Endothelial cell (in vitro differentiated cells): ENCODE measurements around the gene TLN1. TPM values are rescaled to one million over a fixed set of nuclear protein-coding genes. Genes with fewer than 3 reads are reported as not detected.

Experiments
- DNase-seq: peaks from one replicate; pipeline ENCODE4 v3.0.0; 2021; ENCODE audit warnings: low spot score
- H3K27ac Mint-ChIP-seq: one replicate; pipeline ENCODE4 v1.8.0; 2021; ENCODE audit warnings: mixed read lengths, inconsistent platforms; ENCODE audit not compliant: unreplicated experiment
- H3K27me3 Mint-ChIP-seq: one replicate; pipeline ENCODE4 v1.8.0; 2021; ENCODE audit warnings: mild to moderate bottlenecking, moderate library complexity, mixed read lengths, inconsistent platforms; ENCODE audit not compliant: unreplicated experiment
- H3K36me3 Mint-ChIP-seq: one replicate; pipeline ENCODE4 v1.8.0; 2021; ENCODE audit warnings: mild to moderate bottlenecking, low read depth, mixed read lengths, inconsistent platforms; ENCODE audit not compliant: unreplicated experiment
- H3K4me1 Mint-ChIP-seq: one replicate; pipeline ENCODE4 v1.8.0; 2021; ENCODE audit warnings: mild to moderate bottlenecking, mixed read lengths, inconsistent platforms; ENCODE audit not compliant: unreplicated experiment
- H3K4me3 Mint-ChIP-seq: one replicate; pipeline ENCODE4 v1.8.0; 2021; ENCODE audit warnings: mild to moderate bottlenecking, mixed read lengths, inconsistent platforms; ENCODE audit not compliant: unreplicated experiment
- H3K9me3 Mint-ChIP-seq: one replicate; pipeline ENCODE4 v1.8.0; 2021; ENCODE audit warnings: mixed read lengths, inconsistent platforms; ENCODE audit not compliant: unreplicated experiment
- total RNA-seq: library from RNA; stranded (reverse); fragmentation: NEBNext Ultra II Directional; extraction: Animal tissue kit (Norgen Biotek cat#: 25700); gene quantifications from one replicate; pipeline ENCODE4 v1.2.1, GENCODE V29; 2021; ENCODE audit not compliant: unreplicated experiment
- TF ChIP-seq, protein P1 (sequence below): fragments of 200-600 bp; sonication (generic); IDR thresholded peaks from one replicate; pipeline ENCODE4 v1.5.0; 2021; ENCODE audit warnings: antibody characterized with exemption; ENCODE audit not compliant: unreplicated experiment

The TLN1 gene
- total RNA-seq, 1 donor from 2014 or later = 370 TPM

- TF ChIP-seq, protein P1, sequence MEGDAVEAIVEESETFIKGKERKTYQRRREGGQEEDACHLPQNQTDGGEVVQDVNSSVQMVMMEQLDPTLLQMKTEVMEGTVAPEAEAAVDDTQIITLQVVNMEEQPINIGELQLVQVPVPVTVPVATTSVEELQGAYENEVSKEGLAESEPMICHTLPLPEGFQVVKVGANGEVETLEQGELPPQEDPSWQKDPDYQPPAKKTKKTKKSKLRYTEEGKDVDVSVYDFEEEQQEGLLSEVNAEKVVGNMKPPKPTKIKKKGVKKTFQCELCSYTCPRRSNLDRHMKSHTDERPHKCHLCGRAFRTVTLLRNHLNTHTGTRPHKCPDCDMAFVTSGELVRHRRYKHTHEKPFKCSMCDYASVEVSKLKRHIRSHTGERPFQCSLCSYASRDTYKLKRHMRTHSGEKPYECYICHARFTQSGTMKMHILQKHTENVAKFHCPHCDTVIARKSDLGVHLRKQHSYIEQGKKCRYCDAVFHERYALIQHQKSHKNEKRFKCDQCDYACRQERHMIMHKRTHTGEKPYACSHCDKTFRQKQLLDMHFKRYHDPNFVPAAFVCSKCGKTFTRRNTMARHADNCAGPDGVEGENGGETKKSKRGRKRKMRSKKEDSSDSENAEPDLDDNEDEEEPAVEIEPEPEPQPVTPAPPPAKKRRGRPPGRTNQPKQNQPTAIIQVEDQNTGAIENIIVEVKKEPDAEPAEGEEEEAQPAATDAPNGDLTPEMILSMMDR = no peak
- H3K27ac Mint-ChIP-seq = no peak overlapping the region
- no peaks in the 10 kb centered on the region for H3K9me3 Mint-ChIP-seq
- DNase-seq = no peak
- peaks cover 28% of the 10 kb centered on the region for H3K4me1 Mint-ChIP-seq
- H3K36me3 Mint-ChIP-seq = peaks cover 30% of the 10 kb centered on the region
- H3K4me3 Mint-ChIP-seq = no peak overlapping the region
- H3K27me3 Mint-ChIP-seq = peaks cover 16% of the 10 kb centered on the region
Observed at GRCh38 chr9:35729101-35729500, 2.9 kb downstream of the TLN1 start.

GRCh38 chr9:35728041-35728971 is 3.7 kb downstream of the TLN1 start:
- H3K4me1 Mint-ChIP-seq = peaks cover 27% of the 10 kb centered on the region
- DNase-seq = peak; percentile 68
- H3K9me3 Mint-ChIP-seq = no peaks in the 10 kb centered on the region
- TF ChIP-seq, protein P1 = no peak
- H3K27me3 Mint-ChIP-seq = peaks cover 16% of the 10 kb centered on the region
- no peak overlapping the region for H3K4me3 Mint-ChIP-seq
- no peak overlapping the region for H3K27ac Mint-ChIP-seq
- peaks cover 36% of the 10 kb centered on the region for H3K36me3 Mint-ChIP-seq

- TF ChIP-seq, protein P1 = no peak
Observed at GRCh38 chr9:35727676-35728040, 4.3 kb downstream of the TLN1 start.

DNA sequence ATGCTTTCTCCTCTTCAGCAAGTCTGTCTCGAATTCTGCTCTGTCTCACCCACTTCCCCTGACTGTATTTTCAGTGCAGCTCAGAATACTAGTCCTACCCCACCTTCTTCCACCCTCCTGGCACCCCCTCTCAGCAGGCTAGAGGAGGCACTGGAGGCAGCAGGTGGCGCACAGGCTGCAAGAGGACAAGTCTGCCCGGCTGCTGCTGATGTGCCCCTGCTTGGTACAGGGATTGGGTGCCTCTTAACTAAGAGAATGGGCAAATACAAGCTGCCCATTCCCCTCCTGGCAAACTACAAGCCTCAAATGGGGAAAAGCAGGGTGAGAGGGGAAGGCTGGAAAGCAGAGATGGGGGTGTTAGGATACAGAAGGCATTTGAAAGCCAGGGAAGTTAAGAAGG is 5.1 kb downstream of the TLN1 start:
- peak overlapping the region; percentile 72 for H3K4me3 Mint-ChIP-seq
- no peak for DNase-seq
- peaks cover 21% of the 10 kb centered on the region for H3K27me3 Mint-ChIP-seq
- no peaks in the 10 kb centered on the region for H3K9me3 Mint-ChIP-seq
- H3K4me1 Mint-ChIP-seq = peaks cover 22% of the 10 kb centered on the region
- no peak overlapping the region for H3K27ac Mint-ChIP-seq
- TF ChIP-seq, protein P1 = no peak
- peaks cover 41% of the 10 kb centered on the region for H3K36me3 Mint-ChIP-seq

More at GRCh38 chr9:35727676-35728040, 4.3 kb downstream of the TLN1 start:
- no peaks in the 10 kb centered on the region for H3K9me3 Mint-ChIP-seq
- H3K27me3 Mint-ChIP-seq = peaks cover 16% of the 10 kb centered on the region
- H3K36me3 Mint-ChIP-seq = peaks cover 35% of the 10 kb centered on the region
- peaks cover 22% of the 10 kb centered on the region for H3K4me1 Mint-ChIP-seq
- H3K27ac Mint-ChIP-seq = no peak overlapping the region
- no peak overlapping the region for H3K4me3 Mint-ChIP-seq
- DNase-seq = no peak

- peak overlapping the region; percentile 68 for H3K27ac Mint-ChIP-seq
- H3K36me3 Mint-ChIP-seq = peaks cover 55% of the 10 kb centered on the region
- TF ChIP-seq, protein P1 = no peak
- peaks cover 13% of the 10 kb centered on the region for H3K27me3 Mint-ChIP-seq
- DNase-seq = no peak
- no peak overlapping the region for H3K4me3 Mint-ChIP-seq
- H3K4me1 Mint-ChIP-seq = peaks cover 14% of the 10 kb centered on the region
- H3K9me3 Mint-ChIP-seq = no peaks in the 10 kb centered on the region
Observed at GRCh38 chr9:35725362-35725761, 6.6 kb downstream of the TLN1 start.
